ENCODE data around the gene SULT1C2. TPM values are rescaled to one million over a fixed set of nuclear protein-coding genes. Genes with fewer than 3 reads are reported as not detected.
"Not testable (repeated sequence)": the region's sequence is repeated elsewhere in the genome, so short reads cannot be mapped to it uniquely, and the experiment has no call there.

The SULT1C2 gene
- 1.3 TPM for polyA plus RNA-seq (ENCODE audit: insufficient read length)

GRCh38 chr2:108288534-108289106 is at the start of gene SULT1C2:
SULT1C2 (plus strand) TSS chr2:108288895; CDS start chr2:108293668, 4,773 bp downstream.
- no peak for DNase-seq (ENCODE audit: low read depth)

GRCh38 chr2:108239786-108240185 is 48.9 kb upstream of the SULT1C2 start, which contains the start of gene SULT1C3:
SULT1C3 (plus strand) TSS chr2:108239968; CDS start chr2:108247195, 7,227 bp downstream.
- DNase-seq (ENCODE audit: low read depth), result no peak

GRCh38 chr2:108240966-108241365 is 47.7 kb upstream of the SULT1C2 start:
- no peak for DNase-seq (ENCODE audit: low read depth)

GRCh38 chr2:108243566-108243965 is 45.1 kb upstream of the SULT1C2 start:
- DNase-seq (ENCODE audit: low read depth), result no peak

- no peak for DNase-seq (ENCODE audit: low read depth)
These were observed 43.9 kb upstream of the SULT1C2 start for GRCh38 chr2:108244667-108245414.

- no peak for DNase-seq (ENCODE audit: low read depth)
These were observed 35.6 kb upstream of the SULT1C2 start for GRCh38 chr2:108253106-108253505.

- no peak for DNase-seq (ENCODE audit: low read depth)
These were observed 30.9 kb upstream of the SULT1C2 start for GRCh38 chr2:108257757-108258331.

- DNase-seq (ENCODE audit: low read depth), result no peak
These were observed 27.9 kb upstream of the SULT1C2 start for GRCh38 chr2:108260773-108261172.

GRCh38 chr2:108262036-108262435 is 26.7 kb upstream of the SULT1C2 start:
- DNase-seq (ENCODE audit: low read depth), result no peak

- no peak for DNase-seq (ENCODE audit: low read depth)
These were observed 25.3 kb upstream of the SULT1C2 start for GRCh38 chr2:108263401-108263800.

- no peak for DNase-seq (ENCODE audit: low read depth)
These were observed 22.5 kb upstream of the SULT1C2 start for GRCh38 chr2:108266218-108266617.

- DNase-seq (ENCODE audit: low read depth), result no peak
These were observed 21.6 kb upstream of the SULT1C2 start for GRCh38 chr2:108267101-108267500.

GRCh38 chr2:108268001-108268400 is 20.7 kb upstream of the SULT1C2 start:
- DNase-seq (ENCODE audit: low read depth), result no peak

GRCh38 chr2:108270346-108270745 is 18.3 kb upstream of the SULT1C2 start:
- DNase-seq (ENCODE audit: low read depth), result no peak

- DNase-seq (ENCODE audit: low read depth), result no peak
These were observed 17.8 kb upstream of the SULT1C2 start for GRCh38 chr2:108270768-108271506.

- peak; percentile 26 for DNase-seq (ENCODE audit: low read depth)
These were observed 16.9 kb upstream of the SULT1C2 start for GRCh38 chr2:108271691-108272253.

- DNase-seq (ENCODE audit: low read depth), result no peak
These were observed 10.1 kb upstream of the SULT1C2 start for GRCh38 chr2:108278631-108279030.

- DNase-seq (ENCODE audit: low read depth), result no peak
These were observed 9.2 kb upstream of the SULT1C2 start for GRCh38 chr2:108279468-108279867.

- no peak for DNase-seq (ENCODE audit: low read depth)
These were observed 8.2 kb upstream of the SULT1C2 start for GRCh38 chr2:108280466-108280865.

- not testable (repeated sequence) for DNase-seq (ENCODE audit: low read depth)
These were observed 4.1 kb upstream of the SULT1C2 start for GRCh38 chr2:108284566-108284965.

- no peak for DNase-seq (ENCODE audit: low read depth)
These were observed 3.1 kb upstream of the SULT1C2 start for GRCh38 chr2:108285616-108286015.

GRCh38 chr2:108287169-108287568 is 1.5 kb upstream of the SULT1C2 start:
- no peak for DNase-seq (ENCODE audit: low read depth)
